H1 (cell line): ENCODE measurements around the gene SCAMP3. TPM values are rescaled to one million over a fixed set of nuclear protein-coding genes. Genes with fewer than 3 reads are reported as not detected.

Experiments
- BRCA1 ChIP-seq: IDR thresholded peaks from 2 replicates; pipeline ENCODE4 v1.6.1; 2012; ENCODE audit warnings: low read depth, low read length, improper control_type of control experiment
- polyA plus RNA-seq, 7 experiments: library from polyadenylated mRNA; depleted of rRNA in 3 of 7; stranded (reverse) in 5 of 7; unstranded in 2 of 7; fragments of >200 nt in 5 of 7; fragments of 200-250 nt in 2 of 7; gene quantifications; 1 replicate in 5 of 7; 2 replicates in 1 of 7; 4 replicates in 1 of 7; pipeline versions ENCODE4 v1.2.1 to v1.2.3, GENCODE V29; 2011 to 2013; ENCODE audit warnings: missing spikeins in 2 of 7, mixed read lengths in 2 of 7
- total RNA-seq: library from RNA; stranded (reverse); fragmentation: NEBNext Ultra II Directional; extraction: Animal tissue kit (Norgen Biotek cat#: 25700); gene quantifications from 2 replicates; pipeline ENCODE4 v1.2.1, GENCODE V29; 2021

The SCAMP3 gene
- total and polyA plus RNA-seq, 2 of the 8 experiments (the other 6 are each of a cell fraction or from before 2014, with no cell fraction given), result 48.9 to 143 TPM

DNA sequence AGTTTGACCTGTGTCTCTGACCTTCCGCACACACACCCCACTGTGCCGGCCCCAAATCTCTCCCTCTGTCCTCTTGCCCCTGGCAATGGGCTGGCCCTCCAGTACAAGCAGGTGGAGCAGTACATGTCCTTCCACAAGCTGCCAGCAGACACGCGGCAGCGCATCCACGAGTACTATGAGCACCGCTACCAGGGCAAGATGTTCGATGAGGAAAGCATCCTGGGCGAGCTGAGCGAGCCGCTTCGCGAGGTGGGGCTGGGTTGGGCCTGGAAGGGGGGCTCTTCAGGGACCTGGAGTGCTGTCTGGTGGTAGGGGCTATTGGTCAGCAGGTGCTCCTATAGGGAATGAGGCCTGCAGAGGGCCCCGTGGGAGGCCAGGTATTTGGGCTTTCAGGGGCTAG, 22.9 kb upstream of the SCAMP3 start (continued):
- no peak for TF ChIP-seq BRCA1
- TF ChIP-seq, all 59 proteins: peak for 0
